Measurements from ENCODE around the gene FGF2.
A peak's percentile ranks its signal among the peaks of the same experiment; 100 is the strongest.
"Not testable (repeated sequence)": the region's sequence is repeated elsewhere in the genome, so short reads cannot be mapped to it uniquely, and the experiment has no call there.

The FGF2 gene

GRCh38 chr4:122815248-122815647, 11.4 kb upstream of the FGF2 start:
- DNase-seq, result no peak

- no peak for DNase-seq
These were observed 10.2 kb upstream of the FGF2 start for GRCh38 chr4:122816476-122816875.

GRCh38 chr4:122819708-122820449, 6.8 kb upstream of the FGF2 start:
- DNase-seq, result no peak

GRCh38 chr4:122821092-122821491, 5.5 kb upstream of the FGF2 start:
- no peak for DNase-seq

GRCh38 chr4:122822466-122822865, 4.2 kb upstream of the FGF2 start:
- no peak for DNase-seq

- DNase-seq, result peak; percentile 44
These were observed 3.2 kb upstream of the FGF2 start for GRCh38 chr4:122823476-122823875.

- DNase-seq, result no peak
These were observed 2.0 kb upstream of the FGF2 start for GRCh38 chr4:122824616-122825015.

- peak; percentile 12 for DNase-seq
These were observed 528 bp upstream of the FGF2 start for GRCh38 chr4:122826079-122826527.

- peak; percentile 38 for DNase-seq
These were observed 737 bp downstream of the FGF2 start for GRCh38 chr4:122827258-122827878.

- DNase-seq, result peak; percentile 50
These were observed 1.4 kb downstream of the FGF2 start for GRCh38 chr4:122827879-122828601.

GRCh38 chr4:122830426-122831095, 3.9 kb downstream of the FGF2 start:
- no peak for DNase-seq

GRCh38 chr4:122831515-122832196, 5.0 kb downstream of the FGF2 start:
- DNase-seq, result no peak

- DNase-seq, result no peak
These were observed 6.1 kb downstream of the FGF2 start for GRCh38 chr4:122832732-122833131.

GRCh38 chr4:122833999-122834398, 7.4 kb downstream of the FGF2 start:
- no peak for DNase-seq

GRCh38 chr4:122836941-122837340, 10.3 kb downstream of the FGF2 start:
- DNase-seq, result no peak

GRCh38 chr4:122838034-122838433, 11.4 kb downstream of the FGF2 start:
- DNase-seq, result no peak

GRCh38 chr4:122842392-122842791, 15.8 kb downstream of the FGF2 start:
- DNase-seq, result no peak

GRCh38 chr4:122842984-122843531, 16.4 kb downstream of the FGF2 start:
- peak; percentile 93 for DNase-seq

- DNase-seq, result not testable (repeated sequence)
These were observed 17.8 kb downstream of the FGF2 start for GRCh38 chr4:122844391-122844790.

GRCh38 chr4:122845066-122845465, 18.4 kb downstream of the FGF2 start:
- DNase-seq, result no peak

- DNase-seq, result no peak
These were observed 19.1 kb downstream of the FGF2 start for GRCh38 chr4:122845760-122846159.

- no peak for DNase-seq
These were observed 21.3 kb downstream of the FGF2 start for GRCh38 chr4:122847931-122848330.

Measured in NCI-H82 (cell line).